ENCODE results near the gene LPP. TPM values are rescaled to one million over a fixed set of nuclear protein-coding genes. Genes with fewer than 3 reads are reported as not detected.
A peak's percentile ranks its signal among the peaks of the same experiment; 100 is the strongest.

Gene LPP
- total RNA-seq, 1 donor from 2014 or later = 132 TPM

GRCh38 chr3:188671971-188672370 is 518.0 kb downstream of the LPP start:
- Mint-ChIP-seq H3K27ac (no peak overlapping the region), H3K4me1 (peaks cover 22% of the 10 kb centered on the region)

DNA sequence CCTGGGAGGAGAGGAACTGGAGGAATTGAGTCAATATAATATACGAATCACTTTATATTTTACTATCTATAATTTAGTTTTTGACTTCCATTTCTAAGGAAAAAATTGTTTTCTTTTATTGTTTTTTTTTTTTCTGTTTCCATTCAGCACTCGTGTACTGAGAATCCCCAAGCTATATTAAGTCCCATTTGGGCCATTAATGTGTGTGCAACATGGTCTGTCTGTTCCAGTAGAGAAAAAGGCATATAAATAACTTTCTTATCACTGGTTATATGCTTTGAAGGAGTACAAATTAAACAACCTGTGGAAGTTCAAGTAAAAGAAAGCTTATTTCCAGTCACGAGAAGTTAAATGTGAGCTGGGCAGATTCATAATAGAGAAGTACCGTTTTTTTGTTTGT is 518.9 kb downstream of the LPP start:
- no peak for TF ChIP-seq CTCF (IDR thresholded peaks at IDR 0.05; ENCODE audit: unreplicated experiment)
- peaks cover 22% of the 10 kb centered on the region for H3K4me1 Mint-ChIP-seq
- H3K27ac Mint-ChIP-seq = no peak overlapping the region
- H3K36me3 Mint-ChIP-seq = peaks cover 6% of the 10 kb centered on the region
- H3K9me3 Mint-ChIP-seq = peaks cover 4% of the 10 kb centered on the region
- no peaks in the 10 kb centered on the region for H3K27me3 Mint-ChIP-seq (ENCODE audit: low read depth)
- no peak for DNase-seq (ENCODE audit: low spot score in 2 of 2, unreplicated experiment in 2 of 2)
- no peak overlapping the region for H3K4me3 Mint-ChIP-seq

More at GRCh38 chr3:188671971-188672370, 518.0 kb downstream of the LPP start:
- H3K36me3 Mint-ChIP-seq = peaks cover 4% of the 10 kb centered on the region
- no peak overlapping the region for H3K4me3 Mint-ChIP-seq
- no peak for DNase-seq (ENCODE audit: low spot score in 2 of 2, unreplicated experiment in 2 of 2)
- no peak for TF ChIP-seq CTCF (IDR thresholded peaks at IDR 0.05; ENCODE audit: unreplicated experiment)
- H3K27me3 Mint-ChIP-seq (ENCODE audit: low read depth) = no peaks in the 10 kb centered on the region
- peaks cover 4% of the 10 kb centered on the region for H3K9me3 Mint-ChIP-seq

GRCh38 chr3:188673646-188674186 is 519.8 kb downstream of the LPP start:
- Mint-ChIP-seq H3K27ac (no peak overlapping the region), H3K9me3 (peaks cover 4% of the 10 kb centered on the region), H3K27me3 (ENCODE audit: low read depth) (no peaks in the 10 kb centered on the region), H3K4me1 (peaks cover 25% of the 10 kb centered on the region), H3K36me3 (peaks cover 5% of the 10 kb centered on the region), H3K4me3 (no peak overlapping the region)
- TF ChIP-seq CTCF (IDR thresholded peaks at IDR 0.05; ENCODE audit: unreplicated experiment) = no peak
- no peak for DNase-seq (ENCODE audit: low spot score in 2 of 2, unreplicated experiment in 2 of 2)

GRCh38 chr3:188674595-188674994 is 520.6 kb downstream of the LPP start:
- DNase-seq (ENCODE audit: low spot score in 2 of 2, unreplicated experiment in 2 of 2) = no peak
- Mint-ChIP-seq H3K27me3 (ENCODE audit: low read depth) (no peaks in the 10 kb centered on the region), H3K4me1 (peaks cover 33% of the 10 kb centered on the region), H3K9me3 (no peaks in the 10 kb centered on the region), H3K4me3 (no peak overlapping the region), H3K27ac (no peak overlapping the region), H3K36me3 (peaks cover 1% of the 10 kb centered on the region)
- TF ChIP-seq CTCF (IDR thresholded peaks at IDR 0.05; ENCODE audit: unreplicated experiment) = no peak

DNA sequence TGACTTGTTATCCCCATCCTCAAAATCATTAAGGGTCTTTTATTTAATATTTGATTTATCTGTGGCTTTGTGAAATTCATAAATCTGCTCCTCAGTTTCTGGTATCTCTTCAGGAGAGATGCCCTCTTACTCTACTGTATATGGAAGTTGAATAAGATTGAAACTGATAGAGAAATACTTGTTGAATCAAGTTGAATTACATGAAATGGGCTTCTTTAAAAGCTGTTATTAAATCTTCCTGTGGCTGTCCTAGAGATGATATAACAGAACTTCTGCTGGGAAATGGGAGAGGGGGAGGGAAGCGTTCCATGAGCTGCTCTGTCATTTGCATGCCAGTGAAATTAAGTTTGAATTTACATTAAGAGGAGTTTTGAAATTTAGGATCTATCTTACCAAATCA is 523.4 kb downstream of the LPP start:
- H3K36me3 Mint-ChIP-seq = peaks cover 1% of the 10 kb centered on the region
- H3K4me3 Mint-ChIP-seq = no peak overlapping the region
- H3K27ac Mint-ChIP-seq = no peak overlapping the region
- DNase-seq (ENCODE audit: low spot score in 2 of 2, unreplicated experiment in 2 of 2) = no peak
- TF ChIP-seq CTCF (IDR thresholded peaks at IDR 0.05; ENCODE audit: unreplicated experiment) = no peak
- no peaks in the 10 kb centered on the region for H3K9me3 Mint-ChIP-seq
- H3K27me3 Mint-ChIP-seq (ENCODE audit: low read depth) = no peaks in the 10 kb centered on the region
- H3K4me1 Mint-ChIP-seq = peaks cover 38% of the 10 kb centered on the region

GRCh38 chr3:188680189-188680588 is 526.2 kb downstream of the LPP start:
- TF ChIP-seq CTCF (IDR thresholded peaks at IDR 0.05; ENCODE audit: unreplicated experiment) = no peak
- H3K4me3 Mint-ChIP-seq = peak overlapping the region; percentile 37
- H3K9me3 Mint-ChIP-seq = peaks cover 3% of the 10 kb centered on the region

More at GRCh38 chr3:188680189-188680588, 526.2 kb downstream of the LPP start:
- H3K27ac Mint-ChIP-seq = peak overlapping the region; percentile 94
- H3K27me3 Mint-ChIP-seq (ENCODE audit: low read depth) = no peaks in the 10 kb centered on the region
- peaks cover 1% of the 10 kb centered on the region for H3K36me3 Mint-ChIP-seq
- H3K4me1 Mint-ChIP-seq = peaks cover 28% of the 10 kb centered on the region
- DNase-seq (ENCODE audit: low spot score in 2 of 2, unreplicated experiment in 2 of 2) = no peak

All from mesothelial cell of epicardium (in vitro differentiated cells).